ENCODE data around the gene SYT1.
A peak's percentile ranks its signal among the peaks of the same experiment; 100 is the strongest.

The SYT1 gene

GRCh38 chr12:79373896-79374499 is 509.4 kb downstream of the SYT1 start:
- H3K27ac ChIP-seq (replicated peaks), result no peak overlapping the region
- no peak overlapping the region for H3K4me3 ChIP-seq (replicated peaks; ENCODE audit: insufficient read depth, low read length)
- H3K27me3 ChIP-seq (ENCODE audit: insufficient read depth, poor library complexity, severe bottlenecking), result no peaks in the 10 kb centered on the region
- TF ChIP-seq REST (IDR thresholded peaks at IDR 0.05; ENCODE audit: insufficient replicate concordance, low read depth) (no peak), GABPA (IDR thresholded peaks at IDR 0.05; ENCODE audit: low read depth) (no peak), SPI1 (IDR thresholded peaks at IDR 0.05; ENCODE audit: borderline replicate concordance, low read depth) (no peak), POLR2AphosphoS5 (IDR thresholded peaks at IDR 0.05; ENCODE audit: low read depth) (no peak), CTCF (IDR thresholded peaks at IDR 0.05; ENCODE audit: insufficient read depth, low read length) (peak; percentile 33)
- no peak for DNase-seq (ENCODE audit: low read depth in 1 of 2, low spot score in 1 of 2)

GRCh38 chr12:79374545-79374944 is 510.0 kb downstream of the SYT1 start:
- Histone ChIP-seq H3K4me3 (replicated peaks; ENCODE audit: insufficient read depth, low read length) (no peak overlapping the region), H3K27ac (replicated peaks) (no peak overlapping the region), H3K27me3 (ENCODE audit: insufficient read depth, poor library complexity, severe bottlenecking) (no peaks in the 10 kb centered on the region)
- DNase-seq (ENCODE audit: low read depth in 1 of 2, low spot score in 1 of 2), result no peak
- no peak for TF ChIP-seq POLR2AphosphoS5 (IDR thresholded peaks at IDR 0.05; ENCODE audit: low read depth)

GRCh38 chr12:79375050-79375449 is 510.5 kb downstream of the SYT1 start:
- H3K4me3 ChIP-seq (replicated peaks; ENCODE audit: insufficient read depth, low read length), result no peak overlapping the region
- no peak for TF ChIP-seq GABPA (IDR thresholded peaks at IDR 0.05; ENCODE audit: low read depth)
- TF ChIP-seq SPI1 (IDR thresholded peaks at IDR 0.05; ENCODE audit: borderline replicate concordance, low read depth), result no peak
- no peak for TF ChIP-seq CTCF (IDR thresholded peaks at IDR 0.05; ENCODE audit: insufficient read depth, low read length)
- TF ChIP-seq REST (IDR thresholded peaks at IDR 0.05; ENCODE audit: insufficient replicate concordance, low read depth), result no peak
- no peak for TF ChIP-seq POLR2AphosphoS5 (IDR thresholded peaks at IDR 0.05; ENCODE audit: low read depth)
- no peaks in the 10 kb centered on the region for H3K27me3 ChIP-seq (ENCODE audit: insufficient read depth, poor library complexity, severe bottlenecking)
- no peak for DNase-seq (ENCODE audit: low read depth in 1 of 2, low spot score in 1 of 2)
- no peak overlapping the region for H3K27ac ChIP-seq (replicated peaks)

GRCh38 chr12:79378496-79378895 is 513.9 kb downstream of the SYT1 start:
- H3K4me3 ChIP-seq (replicated peaks; ENCODE audit: insufficient read depth, low read length), result no peak overlapping the region
- no peak overlapping the region for H3K27ac ChIP-seq (replicated peaks)
- TF ChIP-seq CTCF (IDR thresholded peaks at IDR 0.05; ENCODE audit: insufficient read depth, low read length) (no peak), GABPA (IDR thresholded peaks at IDR 0.05; ENCODE audit: low read depth) (no peak), SPI1 (IDR thresholded peaks at IDR 0.05; ENCODE audit: borderline replicate concordance, low read depth) (no peak)
- H3K27me3 ChIP-seq (ENCODE audit: insufficient read depth, poor library complexity, severe bottlenecking), result no peaks in the 10 kb centered on the region
- no peak for DNase-seq (ENCODE audit: low read depth in 1 of 2, low spot score in 1 of 2)
